ENCODE measurements around the gene MERTK. TPM values are rescaled to one million over a fixed set of nuclear protein-coding genes. Genes with fewer than 3 reads are reported as not detected.

MERTK gene
- total and polyA plus RNA-seq, 2 of the 13 experiments (the other 11 are each of a cell fraction or from before 2014, with no cell fraction given): 37.3 to 44.7 TPM

- TF ChIP-seq ISL2 (CRISPR knock-in tag; IDR thresholded peaks at IDR 0.05) (peak; percentile 33; the same call in 1 of the 2 replicates), TEAD2 (CRISPR knock-in tag; IDR thresholded peaks at IDR 0.05) (no peak), ZNF260 (CRISPR knock-in tag; IDR thresholded peaks at IDR 0.05; ENCODE audit: borderline replicate concordance, low read depth) (no peak), YY1 (IDR thresholded peaks at IDR 0.05; ENCODE audit: insufficient read depth, insufficient replicate concordance, low read depth, low read length) (no peak), SALL1 (CRISPR knock-in tag; IDR thresholded peaks at IDR 0.05) (peak; percentile 84), ZFP36L2 (CRISPR knock-in tag; IDR thresholded peaks at IDR 0.05) (no peak), ZBTB43 (CRISPR knock-in tag; conservative IDR thresholded peaks at IDR 0.05) (no peak), RFXAP (CRISPR knock-in tag; IDR thresholded peaks at IDR 0.05; ENCODE audit: borderline replicate concordance) (no peak), CERS6 (CRISPR knock-in tag; IDR thresholded peaks at IDR 0.05) (no peak), TOPORS (CRISPR knock-in tag; IDR thresholded peaks at IDR 0.05) (no peak), THYN1 (CRISPR knock-in tag; IDR thresholded peaks at IDR 0.05; ENCODE audit: borderline replicate concordance, low read depth) (no peak), KMT2B (CRISPR knock-in tag; IDR thresholded peaks at IDR 0.05) (no peak; the same call in 1 of the 2 replicates), ZNF337 (CRISPR knock-in tag; IDR thresholded peaks at IDR 0.05; ENCODE audit: borderline replicate concordance, low read depth) (no peak), ZNF160 (CRISPR knock-in tag; IDR thresholded peaks at IDR 0.05) (no peak), EEA1 (CRISPR knock-in tag; IDR thresholded peaks at IDR 0.05; ENCODE audit: borderline replicate concordance) (no peak), DDIT3 (CRISPR knock-in tag; IDR thresholded peaks at IDR 0.05) (no peak), ZNF589 (CRISPR knock-in tag; conservative IDR thresholded peaks at IDR 0.05) (no peak), DBP (CRISPR knock-in tag; IDR thresholded peaks at IDR 0.05; ENCODE audit: not compliant biosample characterization) (no peak), LCORL (IDR thresholded peaks at IDR 0.05) (no peak), LCORL (CRISPR knock-in tag; IDR thresholded peaks at IDR 0.05) (0 out of 2 replicates have a peak, but pooled peaks have one; percentile 29), KDM1A (CRISPR knock-in tag; IDR thresholded peaks at IDR 0.05) (no peak), ZNF274 (CRISPR knock-in tag; IDR thresholded peaks at IDR 0.05) (no peak), RFX5 (IDR thresholded peaks at IDR 0.05; ENCODE audit: low read depth, low read length) (no peak), GRHL1 (CRISPR knock-in tag; conservative IDR thresholded peaks at IDR 0.05) (no peak), NFRKB (IDR thresholded peaks at IDR 0.05) (no peak), ZNF75D (CRISPR knock-in tag; IDR thresholded peaks at IDR 0.05; ENCODE audit: borderline replicate concordance) (no peak), MAZ (IDR thresholded peaks at IDR 0.05; ENCODE audit: borderline replicate concordance, low read depth, low read length) (no peak), MAZ (CRISPR knock-in tag; IDR thresholded peaks at IDR 0.05; ENCODE audit: low read depth) (no peak), SP140L (CRISPR knock-in tag; IDR thresholded peaks at IDR 0.05; ENCODE audit: borderline replicate concordance) (no peak)
Observed at GRCh38 chr2:111995148-111995547, 96.7 kb downstream of the MERTK start (continued).
